GM13977 (cell line): ENCODE measurements around the gene MPHOSPH6.

Experiments
- DNase-seq: peaks from one replicate; pipeline ENCODE4 v3.0.0; 2012; ENCODE audit warnings: low spot score
- in situ Hi-C: fragments of 300-500 bp; cut with MboI; formaldehyde crosslinking; loops from one replicate; pipeline ENCODE4 v1.12.0; 2022; ENCODE audit warnings: low sequenced_read_pairs, low pct_unique_long_range_greater_than_20kb, mixed read lengths, inconsistent platforms; ENCODE audit not compliant: unreplicated experiment
- TF ChIP-seq, protein P1 (sequence below): IDR thresholded peaks from 2 replicates; pipeline ENCODE4 v1.5.1; 2012; ENCODE audit warnings: mild to moderate bottlenecking, control low read depth; ENCODE audit not compliant: insufficient read depth; ENCODE audit errors: extremely low read depth, missing control alignments

Gene MPHOSPH6

DNA sequence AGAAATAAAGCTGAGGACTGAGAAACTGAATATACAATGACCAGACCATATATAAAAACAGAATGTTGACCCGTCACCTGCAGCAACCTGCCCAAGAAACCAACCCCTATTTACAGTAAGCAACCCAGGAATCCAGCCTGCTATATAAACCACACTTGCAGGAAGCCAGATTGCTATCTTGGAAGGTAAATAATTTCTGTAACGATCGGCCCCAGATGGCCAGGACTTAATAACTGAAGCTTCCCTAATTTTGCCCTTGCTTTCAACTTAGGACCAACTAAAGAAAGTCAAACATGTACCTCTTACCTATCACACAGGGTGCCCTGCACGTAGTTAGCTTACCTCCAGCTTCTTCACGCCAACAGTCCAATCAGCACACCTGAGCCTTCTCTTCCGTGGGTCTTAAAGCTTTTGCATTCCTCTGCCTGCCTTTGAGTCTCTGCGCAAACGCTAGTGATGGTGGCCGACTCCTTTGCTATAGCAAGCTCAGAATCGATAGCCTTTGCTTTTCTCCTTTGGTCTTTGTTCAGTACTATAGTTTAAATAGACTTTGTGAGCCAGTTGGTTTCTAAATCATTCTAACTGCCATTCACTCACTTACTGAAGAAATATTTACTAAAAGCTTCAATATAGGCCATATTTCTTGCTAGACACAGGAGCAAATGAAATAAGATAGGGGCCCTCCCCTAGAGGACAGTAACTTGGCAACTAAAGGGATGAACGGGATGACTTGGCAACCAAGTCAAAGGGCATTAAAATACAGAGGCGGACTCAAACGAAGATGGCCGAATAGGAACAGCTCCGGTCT lies 31.3 kb downstream of the MPHOSPH6 start:
- no peak for DNase-seq
- TF ChIP-seq, protein P1, sequence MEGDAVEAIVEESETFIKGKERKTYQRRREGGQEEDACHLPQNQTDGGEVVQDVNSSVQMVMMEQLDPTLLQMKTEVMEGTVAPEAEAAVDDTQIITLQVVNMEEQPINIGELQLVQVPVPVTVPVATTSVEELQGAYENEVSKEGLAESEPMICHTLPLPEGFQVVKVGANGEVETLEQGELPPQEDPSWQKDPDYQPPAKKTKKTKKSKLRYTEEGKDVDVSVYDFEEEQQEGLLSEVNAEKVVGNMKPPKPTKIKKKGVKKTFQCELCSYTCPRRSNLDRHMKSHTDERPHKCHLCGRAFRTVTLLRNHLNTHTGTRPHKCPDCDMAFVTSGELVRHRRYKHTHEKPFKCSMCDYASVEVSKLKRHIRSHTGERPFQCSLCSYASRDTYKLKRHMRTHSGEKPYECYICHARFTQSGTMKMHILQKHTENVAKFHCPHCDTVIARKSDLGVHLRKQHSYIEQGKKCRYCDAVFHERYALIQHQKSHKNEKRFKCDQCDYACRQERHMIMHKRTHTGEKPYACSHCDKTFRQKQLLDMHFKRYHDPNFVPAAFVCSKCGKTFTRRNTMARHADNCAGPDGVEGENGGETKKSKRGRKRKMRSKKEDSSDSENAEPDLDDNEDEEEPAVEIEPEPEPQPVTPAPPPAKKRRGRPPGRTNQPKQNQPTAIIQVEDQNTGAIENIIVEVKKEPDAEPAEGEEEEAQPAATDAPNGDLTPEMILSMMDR = no peak
- in situ Hi-C loops = no loop called here

DNA sequence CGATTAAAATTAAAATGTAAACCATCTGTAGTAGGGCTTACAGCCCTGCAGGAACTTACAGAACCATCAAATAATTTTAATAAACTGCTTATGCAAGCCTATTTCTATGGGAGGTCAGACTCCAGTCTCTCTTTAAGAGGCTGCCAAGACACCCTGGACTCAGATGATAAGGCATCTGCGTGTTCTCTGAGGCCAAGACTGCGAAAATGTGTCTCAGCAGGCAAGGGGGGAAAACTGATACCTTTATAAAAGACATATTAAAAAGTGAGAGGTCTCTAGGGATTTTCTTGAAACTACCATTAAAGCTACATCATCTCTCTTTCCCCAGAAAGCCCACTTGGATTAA lies 32.2 kb downstream of the MPHOSPH6 start:
- in situ Hi-C loops = no loop called here
- no peak for DNase-seq
- TF ChIP-seq, protein P1 = no peak

DNA sequence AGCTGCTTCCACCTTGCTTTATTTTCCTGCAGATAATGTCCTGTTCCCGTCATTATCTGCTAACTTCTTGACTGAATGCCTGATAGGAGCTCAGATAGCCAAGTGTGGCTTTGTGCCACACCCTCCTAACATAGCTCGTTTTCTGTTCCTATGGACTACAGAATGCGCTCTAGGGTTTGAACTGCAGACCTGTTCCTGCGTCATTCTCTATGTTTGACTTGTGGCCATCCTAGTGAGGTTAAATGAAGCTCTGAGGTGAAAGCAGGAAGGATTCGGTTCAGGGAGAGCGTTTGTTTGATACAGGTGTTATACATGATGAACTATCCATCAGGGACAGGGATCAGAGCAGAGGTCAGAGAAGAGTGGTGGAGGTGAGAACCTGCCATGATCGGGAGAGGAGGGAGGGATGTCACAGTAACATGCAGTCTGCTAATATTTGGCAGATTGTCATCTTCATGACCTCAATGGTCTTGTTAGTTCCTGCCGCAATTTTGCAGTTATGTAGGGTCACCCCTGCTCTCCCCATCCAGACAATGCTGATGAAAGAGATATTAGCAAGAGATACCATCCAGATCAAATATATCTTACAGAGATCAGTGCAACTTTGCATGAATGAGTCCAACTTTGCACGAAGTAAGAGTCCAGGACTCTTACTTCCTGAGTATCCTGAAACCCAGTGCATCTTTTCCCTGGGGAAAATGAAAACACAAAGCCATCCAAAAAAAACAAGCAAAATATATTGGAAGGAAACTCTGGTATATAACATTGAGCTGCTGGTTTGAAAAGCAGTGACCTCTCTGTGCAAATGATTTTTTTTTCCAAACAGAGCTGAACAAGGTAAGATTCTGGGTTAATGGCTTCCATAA lies 32.8 kb downstream of the MPHOSPH6 start:
- TF ChIP-seq, protein P1 = no peak
- no peak for DNase-seq
- in situ Hi-C loops = no loop called here

DNA sequence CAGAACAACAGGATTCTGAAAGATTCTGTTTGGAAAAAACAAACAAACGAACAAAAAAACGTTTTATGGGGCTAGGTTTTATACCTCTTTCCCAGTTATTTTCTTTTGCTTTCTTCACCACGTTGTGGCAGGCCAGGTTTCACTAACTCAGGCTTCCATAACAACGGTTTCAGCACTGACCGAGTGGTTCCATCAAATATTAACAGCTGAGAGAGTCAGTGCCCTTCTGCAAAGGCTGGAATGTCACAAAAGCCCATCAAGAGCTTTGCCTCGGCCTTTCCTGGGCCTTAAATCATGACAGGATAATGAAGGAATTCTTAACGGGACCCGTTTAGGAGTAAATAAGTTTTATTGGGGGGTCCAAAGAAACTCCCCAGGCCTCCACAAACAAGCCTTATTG lies 34.2 kb downstream of the MPHOSPH6 start:
- in situ Hi-C loops = no loop called here
- DNase-seq = no peak
- TF ChIP-seq, protein P1 = no peak

DNA sequence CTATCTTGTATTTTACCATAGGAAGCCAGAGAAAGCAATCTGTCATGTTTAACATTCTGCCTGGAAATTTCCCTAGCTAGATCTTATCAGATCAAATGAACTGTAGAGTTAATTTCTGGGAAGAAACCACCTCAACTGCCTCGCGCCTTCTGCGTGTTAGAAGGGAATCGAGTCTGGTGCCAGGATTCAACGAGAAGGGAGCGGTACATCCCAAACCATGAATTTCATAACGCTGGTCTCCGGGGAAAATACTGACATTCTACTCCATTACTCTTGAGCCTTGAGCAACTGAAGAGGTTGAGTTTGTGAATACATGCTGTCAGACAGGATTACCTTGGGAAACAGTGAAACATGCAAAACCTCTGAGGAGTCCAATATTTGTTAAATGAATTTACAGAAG lies 35.2 kb downstream of the MPHOSPH6 start:
- in situ Hi-C loops = no loop called here

GRCh38 chr16:82133798-82134197 lies 36.2 kb downstream of the MPHOSPH6 start:
- TF ChIP-seq, protein P1 = no peak
- DNase-seq = no peak
- in situ Hi-C loops = no loop called here

More for the DNA sequence above, 35.2 kb downstream of the MPHOSPH6 start:
- TF ChIP-seq, protein P1 = no peak
- DNase-seq = no peak
